GM19395 (cell line): ENCODE results near the gene TMEM63A.

Source experiments
- ATAC-seq: cut with Tn5 transposase; IDR thresholded peaks from one replicate; pipeline ENCODE4 v1.9.1; 2021; ENCODE audit warnings: mild to moderate bottlenecking, moderate library complexity; ENCODE audit not compliant: unreplicated experiment

TMEM63A gene

GRCh38 chr1:225868631-225869330 lies 13.4 kb downstream of the TMEM63A start:
- ATAC-seq = no peak

DNA sequence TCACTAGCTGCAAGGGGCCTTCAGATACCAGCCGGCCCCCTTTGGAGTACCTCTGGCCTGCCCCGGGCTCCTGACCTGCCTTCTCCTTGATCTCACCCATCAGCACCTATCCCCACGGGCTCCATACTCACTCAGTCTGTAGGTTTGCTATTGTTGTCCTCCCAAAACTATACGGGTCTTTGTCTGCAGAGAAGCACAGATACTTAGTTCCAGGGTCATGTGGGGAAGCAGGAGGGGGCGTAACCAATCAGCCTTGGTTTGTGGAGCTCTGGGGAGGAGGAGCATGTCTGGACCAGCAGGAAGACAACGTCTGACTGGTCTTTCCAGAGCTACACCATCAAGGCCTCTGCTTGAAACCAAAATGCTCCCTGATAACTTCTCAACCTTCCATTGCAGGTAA lies 15.2 kb downstream of the TMEM63A start:
- ATAC-seq = no peak

DNA sequence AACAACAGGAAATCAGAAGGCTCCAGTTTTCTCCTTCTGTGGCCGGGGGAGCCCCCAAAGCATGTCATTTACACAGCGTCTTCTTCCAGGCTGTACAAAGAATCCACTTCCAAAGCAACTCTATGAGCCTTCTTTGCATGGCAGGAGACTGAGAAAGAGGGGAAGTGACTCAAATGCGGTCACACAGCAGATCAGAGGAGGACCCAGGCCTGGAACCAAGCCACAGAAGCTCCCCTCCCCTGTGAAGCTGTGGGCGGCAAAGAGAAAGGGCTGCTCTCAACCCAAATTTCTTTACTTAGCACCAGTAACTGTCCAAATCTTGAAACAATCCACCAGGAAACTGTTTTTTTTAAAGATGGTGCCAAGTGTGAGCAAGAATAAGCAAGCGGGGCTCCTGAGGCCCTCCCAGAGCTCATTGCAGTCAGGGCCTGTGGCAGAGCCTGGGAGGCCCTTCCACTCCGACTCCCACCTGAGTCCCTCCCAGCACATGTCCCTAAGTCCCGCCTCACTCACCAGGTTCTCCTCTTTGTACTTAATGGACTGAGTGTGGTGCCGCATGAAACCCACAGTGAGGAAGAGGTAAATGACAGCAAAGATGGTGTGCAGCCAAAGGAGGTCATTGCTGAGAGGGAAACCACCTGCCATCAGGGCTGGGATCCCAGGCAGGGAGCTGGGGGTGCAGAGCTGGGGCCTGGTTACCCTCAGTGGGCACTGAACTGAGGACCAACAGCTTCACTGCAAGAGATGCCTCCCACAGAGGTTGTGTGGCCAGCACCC lies 15.9 kb downstream of the TMEM63A start:
- ATAC-seq = peak; percentile 78

GRCh38 chr1:225865514-225865913 lies 16.7 kb downstream of the TMEM63A start:
- no peak for ATAC-seq

GRCh38 chr1:225863167-225863566 lies 19.0 kb downstream of the TMEM63A start:
- ATAC-seq = no peak

- ATAC-seq = no peak
Measured at GRCh38 chr1:225862581-225862950, 19.6 kb downstream of the TMEM63A start.

DNA sequence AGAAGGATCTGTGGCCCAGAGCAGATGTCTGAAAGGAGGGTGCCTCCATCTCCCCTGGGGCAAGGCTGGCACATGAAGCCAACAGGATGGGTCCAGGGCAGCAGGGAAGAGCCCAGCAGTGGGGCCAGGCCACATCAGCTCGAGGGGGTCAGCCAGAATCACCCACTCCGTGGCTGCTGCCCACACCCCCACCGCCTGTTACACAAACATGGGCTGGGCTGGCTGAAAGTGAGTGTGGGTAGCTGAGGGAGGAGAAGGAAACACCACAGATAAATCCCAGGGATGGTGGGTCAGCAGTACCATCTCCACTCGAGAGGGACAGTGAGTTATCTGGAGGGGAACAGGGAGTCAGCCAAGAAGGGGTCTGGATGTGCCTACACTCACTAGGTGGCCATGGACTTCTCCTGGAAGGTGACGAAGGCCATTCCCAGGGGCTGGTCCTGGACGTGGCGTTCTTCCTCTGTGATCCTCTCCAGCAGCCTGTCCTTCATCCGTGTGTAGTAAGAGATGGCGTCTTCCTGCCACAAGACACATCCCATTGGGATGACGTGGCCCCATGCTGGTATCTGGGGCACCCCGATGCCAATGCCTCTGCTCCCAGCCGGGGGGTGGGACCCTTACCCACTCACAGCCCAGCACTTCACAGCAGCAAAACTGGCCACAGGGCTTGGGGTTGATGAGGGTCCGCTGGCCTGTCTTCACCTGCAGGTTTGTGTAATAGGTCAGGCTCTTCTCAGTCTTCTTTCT lies 20.2 kb downstream of the TMEM63A start:
- ATAC-seq = no peak

GRCh38 chr1:225860876-225861441 lies 21.2 kb downstream of the TMEM63A start:
- no peak for ATAC-seq

GRCh38 chr1:225860107-225860506 lies 22.1 kb downstream of the TMEM63A start:
- no peak for ATAC-seq

DNA sequence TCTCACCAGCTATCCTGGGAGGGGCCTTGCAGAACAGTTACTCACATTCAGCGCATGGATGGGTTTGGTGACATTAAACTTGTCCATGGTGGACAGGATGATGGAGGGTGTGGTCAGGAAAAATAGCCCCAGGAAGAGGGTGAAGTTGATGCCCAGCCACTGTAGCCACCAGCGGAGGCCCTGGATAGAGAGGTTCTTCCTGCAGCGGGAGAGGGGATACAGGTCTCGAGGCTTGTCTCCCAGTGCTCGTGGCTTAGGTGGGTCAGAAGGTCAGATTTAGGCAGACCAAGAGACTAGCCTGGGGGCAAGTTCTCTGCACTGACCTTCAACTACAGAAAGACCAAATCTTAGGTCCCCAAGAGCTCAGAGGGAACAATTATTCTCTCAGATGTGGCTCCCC lies 23.0 kb downstream of the TMEM63A start:
- ATAC-seq = no peak

DNA sequence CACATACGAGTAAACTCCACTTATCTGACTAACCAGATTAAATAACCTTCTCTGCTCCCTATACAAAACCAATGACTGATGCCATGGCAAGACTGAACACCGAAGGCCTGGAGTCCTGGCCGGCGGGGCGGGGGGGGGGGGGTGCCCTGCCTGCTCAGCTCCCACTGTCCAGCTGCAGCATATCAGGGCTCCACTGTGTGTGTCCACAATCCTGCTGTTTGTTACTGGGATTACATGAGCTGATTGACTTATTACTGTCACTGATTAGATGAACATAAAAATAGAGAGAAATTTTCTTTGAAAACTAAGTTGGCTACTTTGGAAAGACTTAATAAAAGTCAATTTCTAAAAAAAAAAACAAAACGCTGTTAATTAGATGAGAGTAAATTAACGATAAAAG lies 24.9 kb downstream of the TMEM63A start:
- ATAC-seq = no peak

DNA sequence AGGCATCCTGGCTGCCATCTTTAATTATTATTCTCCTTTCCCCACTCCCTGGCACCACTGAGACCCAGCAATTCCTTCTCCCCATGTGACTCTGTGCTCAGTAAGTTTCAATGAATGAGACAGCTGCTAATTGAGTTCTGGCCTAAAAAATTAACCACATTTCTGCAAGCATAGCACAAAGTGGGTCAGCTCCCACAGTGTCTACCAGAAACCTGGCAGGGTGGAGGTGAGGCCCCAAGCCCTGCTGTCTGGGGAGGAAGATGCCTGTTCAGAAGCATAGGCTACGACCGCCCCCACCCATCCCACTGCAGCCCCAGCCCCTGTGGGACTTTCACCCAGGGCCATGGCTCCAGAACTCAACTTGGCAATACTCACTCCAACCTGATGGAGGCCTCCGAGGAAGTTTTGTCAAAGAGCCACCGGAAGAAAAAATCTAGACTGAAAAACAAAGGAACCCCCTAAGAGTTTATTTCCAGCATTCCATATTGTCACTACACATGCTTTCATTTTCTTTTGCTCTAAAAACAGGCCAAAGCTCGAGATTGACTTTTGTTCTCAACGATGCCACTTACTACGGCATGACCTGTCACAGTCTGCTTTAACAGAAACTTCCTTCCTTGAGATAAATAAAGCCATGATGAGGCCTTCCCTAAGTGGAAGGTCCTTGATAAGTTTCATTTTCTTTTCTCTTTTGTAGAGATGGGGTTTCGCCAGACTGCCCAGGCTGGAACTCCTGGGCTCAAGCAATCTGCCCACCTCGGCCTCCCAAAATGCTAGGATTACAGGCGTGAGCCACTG lies 26.5 kb downstream of the TMEM63A start:
- ATAC-seq = no peak

DNA sequence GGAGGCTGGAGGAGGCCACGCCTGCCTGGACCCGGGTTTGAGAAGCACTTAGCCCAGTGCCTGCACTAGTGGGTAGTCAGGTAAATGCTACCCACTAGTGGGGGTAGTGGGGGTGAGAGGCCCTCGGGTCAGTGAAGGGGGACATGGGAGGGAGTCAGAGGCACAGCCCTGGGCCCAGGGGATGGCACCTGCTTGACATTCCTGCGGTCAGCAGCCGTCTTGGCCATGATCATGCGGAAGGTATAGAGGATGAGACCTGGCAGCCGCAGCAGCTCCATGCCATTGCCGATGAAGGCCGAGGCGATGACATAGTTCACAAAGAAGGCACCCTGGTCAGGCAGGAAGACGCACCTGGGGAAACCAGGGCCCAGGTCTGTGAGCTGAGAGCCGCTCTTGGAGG lies 28.7 kb downstream of the TMEM63A start:
- ATAC-seq = no peak

GRCh38 chr1:225852413-225853124 lies 29.6 kb downstream of the TMEM63A start:
- no peak for ATAC-seq

GRCh38 chr1:225851805-225852204 lies 30.4 kb downstream of the TMEM63A start:
- ATAC-seq = peak; percentile 46

DNA sequence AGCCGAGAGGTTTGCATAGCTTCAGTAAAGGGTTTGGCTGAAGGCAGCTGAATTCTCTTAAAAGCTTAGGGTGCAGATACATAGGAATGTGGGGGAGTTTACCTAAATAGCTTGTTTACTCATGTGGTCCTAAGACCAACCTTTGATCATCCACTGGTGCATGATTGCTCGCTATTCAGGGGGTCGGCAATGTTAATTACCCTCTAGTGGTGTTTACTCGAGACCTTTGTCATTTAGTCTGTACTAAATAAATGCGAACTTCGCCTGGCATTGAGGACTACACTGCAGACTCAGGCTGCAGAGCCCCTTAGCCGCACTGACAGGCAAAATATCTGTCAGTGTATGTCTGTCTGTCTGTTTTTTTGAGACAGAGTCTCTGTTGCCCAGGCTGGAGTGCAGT lies 31.8 kb downstream of the TMEM63A start:
- ATAC-seq = no peak

- ATAC-seq = no peak
Measured at GRCh38 chr1:225849925-225850324, 32.3 kb downstream of the TMEM63A start.

DNA sequence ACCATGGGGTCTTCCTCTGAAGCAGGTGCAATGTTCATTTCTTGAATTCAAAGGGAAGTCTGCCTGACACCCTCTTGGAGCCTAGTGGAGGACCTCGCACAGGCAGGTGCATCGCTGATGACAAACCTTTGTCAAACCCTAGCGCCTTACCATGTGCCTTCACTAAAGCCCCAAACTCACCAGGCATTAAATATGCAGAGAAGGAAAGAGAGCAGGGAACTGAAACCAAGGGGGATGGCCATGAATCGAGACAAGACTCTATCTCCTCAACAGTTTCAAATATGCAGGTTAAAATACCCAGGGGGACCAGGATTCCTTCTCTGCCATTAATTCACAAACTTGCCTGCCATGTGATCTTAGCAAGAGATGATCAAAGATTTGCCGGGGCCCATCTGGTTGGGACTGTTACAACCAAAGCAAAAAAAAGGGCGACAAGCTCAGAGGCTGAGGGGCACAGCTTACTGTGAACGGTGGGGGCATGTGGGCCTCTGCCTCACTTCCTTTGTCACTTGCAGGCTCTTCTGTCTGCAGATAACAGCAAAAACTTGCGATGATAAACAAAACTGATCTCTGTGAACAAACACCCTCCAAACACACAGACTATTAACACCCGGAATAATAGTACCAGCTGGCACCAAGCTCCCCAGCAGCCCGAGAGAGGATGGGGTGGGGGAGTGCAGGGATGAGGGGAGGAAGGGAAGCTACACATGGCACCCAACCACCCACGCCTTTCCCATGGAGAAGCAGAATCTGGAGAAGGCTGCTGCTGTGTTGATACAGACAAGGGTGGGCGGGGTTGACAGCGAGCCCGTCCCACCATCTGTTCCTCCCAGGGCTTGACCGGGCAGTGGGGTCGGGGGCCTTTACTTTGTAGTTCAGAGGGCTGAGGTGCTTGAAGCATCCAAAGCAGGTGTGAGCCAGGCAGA lies 33.9 kb downstream of the TMEM63A start:
- ATAC-seq = peak; percentile 78

DNA sequence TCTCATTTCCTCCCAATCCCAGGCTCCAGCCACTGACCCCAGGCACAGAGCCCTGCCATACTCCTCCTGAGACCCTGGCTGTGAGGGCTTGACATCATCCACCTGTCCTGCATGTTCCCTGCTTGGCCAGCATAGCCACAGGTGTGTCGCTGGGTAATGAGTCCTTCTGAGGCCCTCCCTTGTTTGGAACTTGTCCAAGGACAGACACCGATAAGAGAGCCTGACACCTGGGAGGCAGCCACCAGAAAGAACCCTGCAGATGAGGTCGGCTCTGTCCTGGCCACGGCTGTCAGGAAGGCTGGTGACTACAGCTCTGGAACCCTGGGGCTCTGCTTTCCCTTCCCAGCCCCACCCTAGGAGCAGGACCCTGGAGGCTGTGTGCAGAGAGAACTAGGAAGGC lies 34.6 kb downstream of the TMEM63A start:
- peak; percentile 11 for ATAC-seq
